Adipocyte (in vitro differentiated cells): Measurements from ENCODE around the gene PLK5.

Experiments used
- DNase-seq: peaks from one replicate; pipeline ENCODE4 v3.0.0-alpha.2; 2015; ENCODE audit warnings: low read depth
- H3K27me3 ChIP-seq: replicated peaks from 2 replicates; pipeline ENCODE4 v1.7.0; 2013; ENCODE audit warnings: mild to moderate bottlenecking, low read length, moderate library complexity; ENCODE audit not compliant: control insufficient read depth, insufficient read depth
- H3K36me3 ChIP-seq: 2 replicates; pipeline ENCODE4 v1.7.0; 2013; ENCODE audit warnings: low read length, mild to moderate bottlenecking, moderate library complexity; ENCODE audit not compliant: control insufficient read depth, insufficient read depth, severe bottlenecking
- H3K4me1 ChIP-seq: 2 replicates; pipeline ENCODE4 v1.7.0; 2013; ENCODE audit warnings: mild to moderate bottlenecking, low read length, moderate library complexity; ENCODE audit not compliant: control insufficient read depth, insufficient read depth
- H3K4me3 ChIP-seq: 2 replicates; pipeline ENCODE4 v1.7.0; 2013; ENCODE audit warnings: mild to moderate bottlenecking, low read length, moderate library complexity
- H3K9ac ChIP-seq: 2 replicates; pipeline ENCODE4 v1.7.0; 2013; ENCODE audit warnings: mild to moderate bottlenecking, low read length, moderate library complexity
- H3K9me3 ChIP-seq: 2 replicates; pipeline ENCODE4 v1.7.0; 2013; ENCODE audit warnings: mild to moderate bottlenecking, low read length, moderate library complexity; ENCODE audit not compliant: control insufficient read depth

PLK5 gene

DNA sequence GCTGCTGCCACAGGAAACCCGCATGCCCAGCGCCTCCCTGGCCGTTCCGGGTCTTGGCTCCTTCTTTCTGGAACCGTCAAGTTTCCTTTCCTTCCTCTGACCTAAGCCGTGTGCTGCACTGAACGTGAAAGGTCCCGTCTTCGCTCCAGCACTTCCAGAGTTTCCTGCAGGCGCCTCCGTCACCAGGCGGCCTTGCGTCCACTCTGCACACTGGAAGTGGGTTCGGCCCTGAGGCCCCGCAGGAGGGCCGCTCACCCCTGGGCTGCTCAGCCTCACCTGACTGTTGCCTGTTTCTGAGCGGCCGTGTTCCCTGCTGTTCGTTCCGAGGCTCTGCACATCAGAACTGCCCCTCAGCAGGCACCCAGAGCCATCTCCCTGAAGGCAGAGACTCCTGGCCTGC lies 56.5 kb downstream of the PLK5 start:
- Histone ChIP-seq H3K36me3 (peaks cover 51% of the 10 kb centered on the region), H3K9ac (no peak overlapping the region), H3K9me3 (no peaks in the 10 kb centered on the region), H3K27me3 (no peaks in the 10 kb centered on the region), H3K4me3 (no peak overlapping the region), H3K4me1 (no peaks in the 10 kb centered on the region)
- DNase-seq: no peak

DNA sequence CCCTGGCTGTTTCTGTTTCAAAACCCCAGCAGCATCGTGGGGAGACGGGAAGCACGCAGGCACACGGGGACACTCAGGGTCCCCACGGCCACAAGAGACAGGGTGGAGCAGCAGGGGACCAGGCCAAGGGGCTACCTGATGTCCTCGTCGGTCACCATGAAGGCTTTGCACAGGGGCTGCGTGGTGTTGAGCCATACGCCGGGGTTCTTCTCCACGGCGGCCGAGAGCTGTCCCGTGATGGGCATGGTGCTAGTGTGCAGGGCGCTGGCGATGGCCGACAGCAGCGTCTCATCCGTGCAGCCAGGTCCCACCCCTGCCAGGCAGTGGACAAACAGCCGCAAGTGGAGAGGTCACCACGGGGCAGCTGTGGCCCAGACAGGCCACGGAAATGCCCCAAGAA lies 57.1 kb downstream of the PLK5 start:
- Histone ChIP-seq H3K4me3 (no peak overlapping the region), H3K36me3 (peaks cover 51% of the 10 kb centered on the region), H3K4me1 (no peaks in the 10 kb centered on the region), H3K27me3 (no peaks in the 10 kb centered on the region), H3K9me3 (no peaks in the 10 kb centered on the region), H3K9ac (no peak overlapping the region)
- no peak for DNase-seq

DNA sequence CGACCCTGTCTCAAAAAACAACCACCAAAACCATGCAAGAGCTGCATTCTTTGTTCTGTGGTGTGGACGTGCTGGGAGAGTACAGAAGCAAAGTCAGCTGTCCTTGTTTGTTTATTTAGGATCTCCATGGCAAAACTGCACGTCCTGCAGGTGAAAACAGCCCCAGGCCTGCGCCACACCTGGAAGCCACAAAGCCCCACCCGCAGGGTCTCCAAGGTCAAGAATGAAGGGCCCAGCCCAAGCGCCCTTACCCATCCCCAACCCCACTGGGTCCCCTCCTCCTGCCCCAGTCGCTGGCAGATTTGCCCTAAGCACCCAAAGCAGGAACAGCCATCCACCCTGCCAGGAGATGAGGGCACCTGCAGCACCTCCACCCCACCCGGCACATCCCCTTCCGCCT lies 58.3 kb downstream of the PLK5 start:
- Histone ChIP-seq H3K9ac (no peak overlapping the region), H3K36me3 (peaks cover 50% of the 10 kb centered on the region), H3K27me3 (no peaks in the 10 kb centered on the region), H3K9me3 (no peaks in the 10 kb centered on the region), H3K4me1 (no peaks in the 10 kb centered on the region), H3K4me3 (no peak overlapping the region)
- DNase-seq: no peak

DNA sequence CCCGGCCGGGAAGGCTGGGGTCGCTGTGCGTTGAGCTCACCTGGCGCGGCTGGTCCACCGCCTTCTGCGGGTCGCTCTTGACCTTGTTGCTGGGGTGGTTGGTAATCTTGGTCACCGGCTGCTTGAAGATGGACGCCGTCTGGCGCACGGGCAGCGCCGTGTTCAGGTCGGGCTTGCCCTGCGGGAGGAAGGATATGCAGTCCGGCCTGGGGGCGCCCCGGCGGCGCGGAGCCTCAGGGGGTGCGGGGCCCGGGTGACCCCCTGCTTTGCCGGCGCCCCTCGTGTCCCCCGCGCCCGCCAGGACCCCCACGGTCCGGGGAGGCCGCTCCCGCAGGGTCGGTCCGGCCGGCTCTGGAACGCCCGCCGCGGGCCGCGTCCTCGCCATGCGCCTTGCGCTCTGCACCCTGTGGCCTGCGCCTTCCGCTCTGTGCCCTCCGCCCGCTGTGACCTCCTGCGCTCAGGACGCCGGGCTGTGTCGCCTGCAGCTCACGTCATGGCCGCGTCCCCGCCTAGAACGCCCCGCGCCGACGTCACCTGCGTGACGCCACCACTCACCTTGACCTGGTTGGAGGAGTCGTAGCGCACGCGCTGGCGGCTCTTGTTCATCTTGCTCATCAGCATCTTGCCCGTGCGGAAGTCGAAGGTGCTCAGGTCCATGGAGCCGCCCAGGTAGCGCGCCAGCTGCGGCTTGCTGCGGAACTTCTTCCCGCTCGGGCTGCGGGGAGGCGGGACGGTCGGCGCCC lies 60.8 kb downstream of the PLK5 start:
- peaks cover 7% of the 10 kb centered on the region for H3K4me1 ChIP-seq
- H3K27me3 ChIP-seq: no peaks in the 10 kb centered on the region
- DNase-seq: no peak
- H3K9me3 ChIP-seq: no peaks in the 10 kb centered on the region
- H3K4me3 ChIP-seq: no peak overlapping the region
- H3K9ac ChIP-seq: no peak overlapping the region
- peaks cover 38% of the 10 kb centered on the region for H3K36me3 ChIP-seq

DNA sequence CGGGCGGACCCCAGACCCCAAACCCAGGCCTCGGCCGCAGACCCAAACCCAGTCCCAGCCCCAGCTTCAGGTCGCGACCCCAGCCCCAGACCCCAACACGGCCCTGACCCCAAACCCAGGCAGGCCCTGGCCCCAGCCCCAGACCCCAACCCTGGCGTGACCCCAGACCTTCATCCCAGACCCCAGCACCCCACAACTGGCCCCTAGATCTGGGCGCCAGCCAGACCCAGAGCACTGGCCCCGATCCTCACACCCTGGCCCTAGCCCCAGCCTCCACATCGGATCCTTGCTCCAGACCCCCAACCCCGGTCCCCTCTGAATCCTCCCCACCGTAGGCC lies 61.3 kb downstream of the PLK5 start:
- H3K36me3 ChIP-seq: peaks cover 33% of the 10 kb centered on the region
- DNase-seq: no peak
- no peaks in the 10 kb centered on the region for H3K27me3 ChIP-seq
- H3K4me1 ChIP-seq: peaks cover 12% of the 10 kb centered on the region
- H3K9me3 ChIP-seq: no peaks in the 10 kb centered on the region
- H3K9ac ChIP-seq: no peak overlapping the region
- no peak overlapping the region for H3K4me3 ChIP-seq
